NT2/D1 (cell line): ENCODE measurements around the gene PLCB1.

ENCODE experiments used
- SUZ12 ChIP-seq: IDR thresholded peaks from 2 replicates; pipeline ENCODE4 v1.6.1; 2011; ENCODE audit not compliant: insufficient read length, insufficient read depth; ENCODE audit errors: extremely low read depth
- YY1 ChIP-seq: IDR thresholded peaks from 2 replicates; pipeline ENCODE4 v1.6.1; 2011; ENCODE audit not compliant: insufficient read length, insufficient read depth
- ZNF274 ChIP-seq: IDR thresholded peaks from 2 replicates; pipeline ENCODE4 v1.6.1; 2011; ENCODE audit warnings: mild to moderate bottlenecking, low read depth, low read length

- TF ChIP-seq ZNF274 (no peak), SUZ12 (no peak), YY1 (no peak)
Observed at GRCh38 chr20:8803941-8804340, 671.9 kb downstream of the PLCB1 start.
